Epithelial cell of prostate (primary cell): ENCODE results near the gene SORBS2.
"Not testable (repeated sequence)": the region's sequence is repeated elsewhere in the genome, so short reads cannot be mapped to it uniquely, and the experiment has no call there.

Source experiments
- DNase-seq: peaks from one replicate; pipeline ENCODE4 v3.0.0-alpha.2; 2011; ENCODE audit warnings: low read depth, low spot score
- H3K27ac ChIP-seq: fragments of 450-650 bp; 2 replicates; pipeline ENCODE4 v1.5.1; 2017; ENCODE audit warnings: mild to moderate bottlenecking

Gene SORBS2, protein sequence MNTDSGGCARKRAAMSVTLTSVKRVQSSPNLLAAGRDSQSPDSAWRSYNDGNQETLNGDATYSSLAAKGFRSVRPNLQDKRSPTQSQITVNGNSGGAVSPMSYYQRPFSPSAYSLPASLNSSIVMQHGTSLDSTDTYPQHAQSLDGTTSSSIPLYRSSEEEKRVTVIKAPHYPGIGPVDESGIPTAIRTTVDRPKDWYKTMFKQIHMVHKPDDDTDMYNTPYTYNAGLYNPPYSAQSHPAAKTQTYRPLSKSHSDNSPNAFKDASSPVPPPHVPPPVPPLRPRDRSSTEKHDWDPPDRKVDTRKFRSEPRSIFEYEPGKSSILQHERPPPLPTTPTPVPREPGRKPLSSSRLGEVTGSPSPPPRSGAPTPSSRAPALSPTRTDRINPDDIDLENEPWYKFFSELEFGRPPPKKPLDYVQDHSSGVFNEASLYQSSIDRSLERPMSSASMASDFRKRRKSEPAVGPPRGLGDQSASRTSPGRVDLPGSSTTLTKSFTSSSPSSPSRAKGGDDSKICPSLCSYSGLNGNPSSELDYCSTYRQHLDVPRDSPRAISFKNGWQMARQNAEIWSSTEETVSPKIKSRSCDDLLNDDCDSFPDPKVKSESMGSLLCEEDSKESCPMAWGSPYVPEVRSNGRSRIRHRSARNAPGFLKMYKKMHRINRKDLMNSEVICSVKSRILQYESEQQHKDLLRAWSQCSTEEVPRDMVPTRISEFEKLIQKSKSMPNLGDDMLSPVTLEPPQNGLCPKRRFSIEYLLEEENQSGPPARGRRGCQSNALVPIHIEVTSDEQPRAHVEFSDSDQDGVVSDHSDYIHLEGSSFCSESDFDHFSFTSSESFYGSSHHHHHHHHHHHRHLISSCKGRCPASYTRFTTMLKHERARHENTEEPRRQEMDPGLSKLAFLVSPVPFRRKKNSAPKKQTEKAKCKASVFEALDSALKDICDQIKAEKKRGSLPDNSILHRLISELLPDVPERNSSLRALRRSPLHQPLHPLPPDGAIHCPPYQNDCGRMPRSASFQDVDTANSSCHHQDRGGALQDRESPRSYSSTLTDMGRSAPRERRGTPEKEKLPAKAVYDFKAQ (N-terminal part only)

DNA sequence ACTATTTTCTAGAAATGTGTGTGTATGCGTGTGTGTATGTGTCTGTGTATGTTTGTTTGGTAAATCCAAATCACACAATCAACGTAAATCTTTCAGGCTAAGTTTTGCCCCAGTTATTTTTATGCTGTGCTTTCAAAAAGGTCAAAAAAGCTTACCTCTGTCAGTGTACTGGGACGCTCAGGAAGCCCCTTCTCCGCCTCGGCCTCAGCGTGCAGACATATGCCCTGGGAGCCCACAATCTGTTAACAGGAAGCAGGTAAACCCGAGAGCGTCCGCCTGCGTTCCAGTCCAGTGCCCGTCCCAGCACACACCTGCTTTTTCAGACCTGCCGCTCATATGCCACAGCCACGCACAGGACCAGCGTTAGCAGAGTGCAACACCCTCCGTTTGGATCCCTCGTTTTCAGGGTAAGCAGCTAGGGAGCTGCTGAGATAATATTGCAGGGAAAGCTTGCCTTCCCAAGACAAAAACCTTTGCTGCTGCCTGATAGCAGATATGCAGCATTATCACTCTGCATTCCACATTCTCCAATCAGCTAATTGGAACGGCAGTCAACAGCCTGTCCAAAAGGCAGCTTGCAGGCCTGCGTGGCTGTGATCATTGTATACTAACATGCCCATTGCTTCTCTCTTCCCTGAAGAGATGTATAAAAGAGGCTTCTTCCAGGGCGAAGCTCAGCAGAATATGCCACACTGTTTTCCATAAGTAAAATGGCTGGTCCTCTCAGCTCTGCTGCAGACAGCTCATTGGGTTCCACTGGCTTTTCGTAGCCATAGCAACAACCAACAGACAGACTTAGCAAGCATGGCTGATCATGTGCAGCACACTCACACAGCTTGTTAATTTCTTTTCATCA lies at the start of gene SORBS2:
Gene SORBS2 (minus strand): TSS at position 686 of the 856 bp plus-strand sequence. CDS start 121,623 bp downstream, outside the sequence.
- no peak for DNase-seq
- peak within 1 kb of the TSS; percentile 20 for H3K27ac ChIP-seq

DNA sequence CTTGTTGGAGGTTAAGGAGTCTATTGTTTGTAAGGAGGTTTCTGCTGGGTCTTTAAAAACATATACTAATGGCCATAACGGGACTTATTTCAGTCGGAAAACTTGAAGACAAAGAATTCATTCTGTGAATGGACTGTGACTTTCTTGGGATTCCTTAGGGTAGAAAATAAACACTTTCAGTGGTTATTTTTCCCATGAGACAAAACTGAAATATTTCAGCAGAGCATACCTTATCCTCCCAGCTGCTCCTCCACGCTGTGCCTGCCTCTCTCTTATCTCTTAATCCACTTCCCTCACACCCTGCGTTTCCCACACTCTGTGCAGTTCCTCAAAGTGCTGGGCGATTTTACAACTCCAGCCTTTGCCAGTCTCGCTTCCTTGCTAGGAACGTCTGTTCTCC lies 47.1 kb upstream of the SORBS2 start:
- no peak for DNase-seq
- no peak overlapping the region for H3K27ac ChIP-seq

DNA sequence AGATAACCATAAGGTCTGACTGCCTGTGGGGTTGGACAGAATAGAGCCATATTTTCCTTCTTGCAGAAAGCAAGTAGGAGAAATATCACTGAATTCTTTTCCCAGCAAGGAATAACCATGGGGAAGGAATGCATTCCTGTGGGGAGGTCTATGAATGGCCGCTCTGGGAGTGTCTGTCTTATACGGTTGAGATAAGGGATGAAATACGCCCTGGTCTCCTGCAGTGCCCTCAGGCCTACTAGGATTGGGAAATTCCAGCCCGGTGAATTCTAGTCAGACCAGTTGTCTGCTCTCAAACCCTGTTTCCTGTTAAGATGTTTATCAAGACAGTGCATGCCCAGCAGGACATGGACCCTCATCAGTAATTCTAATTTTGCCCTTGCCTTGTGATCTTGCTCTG lies 45.6 kb upstream of the SORBS2 start:
- not testable (repeated sequence) for DNase-seq, H3K27ac ChIP-seq

DNA sequence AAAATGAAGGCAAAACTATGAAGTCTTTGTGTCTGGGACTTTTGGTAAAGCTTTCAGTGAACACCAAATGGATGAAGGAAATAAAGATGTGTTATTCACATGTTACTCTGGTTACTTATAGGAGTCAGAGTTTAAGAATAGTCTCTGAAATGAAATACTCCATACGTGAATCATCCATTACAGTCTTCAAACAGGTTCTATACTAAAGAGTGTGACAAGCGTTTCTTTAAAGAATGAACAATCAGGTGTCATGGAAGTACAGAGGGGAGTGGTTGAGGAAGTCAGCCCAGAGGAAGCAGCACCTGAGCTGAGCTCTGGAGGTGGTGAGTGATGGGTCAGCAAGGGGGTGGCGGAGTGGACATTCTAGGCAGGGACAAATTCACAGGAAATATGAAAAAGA lies 41.8 kb upstream of the SORBS2 start:
- DNase-seq: peak; percentile 52
- H3K27ac ChIP-seq: peak overlapping the region; percentile 48

DNA sequence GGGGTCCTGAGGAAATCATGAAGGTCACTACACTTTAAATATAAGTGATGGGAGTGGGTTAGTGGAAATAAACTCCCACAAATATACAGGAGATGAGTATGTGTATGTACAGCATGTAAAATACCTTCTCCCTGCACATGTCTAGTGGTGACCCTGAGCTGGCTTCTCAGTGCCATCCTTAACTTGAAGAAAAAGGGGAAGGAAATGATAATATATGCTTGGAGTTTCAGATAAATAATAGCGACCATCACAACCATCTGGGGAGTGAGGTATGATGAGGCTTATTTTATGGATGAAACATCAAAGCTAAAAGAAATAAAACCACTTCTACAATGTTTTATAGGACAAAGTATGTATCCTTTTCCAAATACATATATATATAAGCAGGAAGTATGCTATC lies 41.0 kb upstream of the SORBS2 start:
- peak overlapping the region; percentile 48 for H3K27ac ChIP-seq
- DNase-seq: no peak

DNA sequence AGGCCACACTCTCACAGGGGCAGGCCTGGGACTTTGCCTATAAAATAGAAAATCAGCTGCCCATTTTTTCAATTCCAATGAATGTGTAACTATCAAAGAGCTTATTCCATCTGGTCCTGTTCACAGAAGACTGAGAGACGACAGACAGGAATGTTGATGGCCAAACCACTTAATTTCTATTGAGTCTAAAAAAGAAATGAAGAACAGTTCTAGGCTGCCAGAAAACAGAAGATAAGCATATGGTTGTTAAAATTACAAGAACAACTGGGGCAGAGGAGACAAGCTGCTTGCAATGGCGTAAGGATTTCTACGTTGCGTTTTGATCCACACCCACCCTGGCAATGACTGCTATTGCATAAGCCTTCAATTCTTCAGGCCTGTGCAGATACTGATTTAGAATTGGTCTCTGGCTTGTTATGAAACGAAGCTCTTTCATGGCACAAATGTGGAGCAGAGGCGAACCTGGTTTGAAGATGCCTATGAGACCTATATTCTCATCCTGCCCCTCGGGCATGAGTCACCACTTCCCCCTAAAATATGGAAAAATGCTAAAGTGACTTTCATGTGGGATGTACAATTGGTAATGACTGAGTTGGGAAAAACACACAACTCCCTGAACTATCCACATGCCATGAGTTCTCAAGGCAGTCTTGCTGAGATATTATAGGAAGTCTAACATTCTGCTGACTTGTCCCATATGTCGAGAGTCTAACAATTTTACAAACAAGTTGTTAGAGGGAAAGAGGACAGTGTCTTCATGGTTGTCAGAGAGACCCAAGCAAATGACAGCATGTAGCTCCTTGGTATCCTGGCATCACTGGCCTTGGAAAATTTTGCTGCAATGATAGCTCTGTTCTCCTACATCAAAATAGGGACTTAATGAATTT lies 37.9 kb upstream of the SORBS2 start:
- DNase-seq: no peak
- no peak overlapping the region for H3K27ac ChIP-seq

DNA sequence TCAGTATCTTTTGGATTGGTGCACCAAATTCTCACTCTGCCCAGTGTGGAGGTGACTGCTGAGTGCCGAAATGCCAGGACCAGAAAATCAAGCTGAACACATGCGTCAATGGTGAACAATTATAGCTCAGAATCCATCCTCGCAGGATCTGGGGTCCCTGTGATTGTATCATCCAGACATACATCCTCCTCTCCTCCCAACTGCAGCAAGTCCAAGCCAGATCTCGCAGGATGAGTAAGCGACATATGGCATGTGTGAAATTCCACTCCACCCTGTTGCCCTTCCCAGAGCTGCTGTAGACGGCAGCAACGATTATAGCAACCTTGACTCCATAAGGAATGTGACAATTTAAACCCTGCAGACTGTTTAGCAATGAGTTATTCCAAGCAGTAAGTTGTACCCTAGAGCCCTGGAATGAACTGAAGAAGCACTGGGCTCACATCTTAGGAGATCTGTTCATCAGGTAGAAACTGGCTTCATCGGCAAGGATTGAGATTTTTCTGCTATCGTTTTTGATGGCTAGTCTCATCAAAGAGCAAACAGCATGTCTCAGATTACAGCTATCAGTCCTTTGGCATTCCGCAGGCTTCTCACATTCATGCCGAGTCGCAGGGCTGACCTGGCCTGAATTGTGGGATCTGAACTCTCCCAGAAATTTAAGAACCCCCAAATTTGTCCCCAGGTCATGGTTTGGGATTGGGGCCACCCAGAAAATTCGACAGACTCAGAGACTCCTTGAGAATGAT lies 35.5 kb upstream of the SORBS2 start:
- DNase-seq: peak; percentile 57
- H3K27ac ChIP-seq: peak overlapping the region; percentile 70

DNA sequence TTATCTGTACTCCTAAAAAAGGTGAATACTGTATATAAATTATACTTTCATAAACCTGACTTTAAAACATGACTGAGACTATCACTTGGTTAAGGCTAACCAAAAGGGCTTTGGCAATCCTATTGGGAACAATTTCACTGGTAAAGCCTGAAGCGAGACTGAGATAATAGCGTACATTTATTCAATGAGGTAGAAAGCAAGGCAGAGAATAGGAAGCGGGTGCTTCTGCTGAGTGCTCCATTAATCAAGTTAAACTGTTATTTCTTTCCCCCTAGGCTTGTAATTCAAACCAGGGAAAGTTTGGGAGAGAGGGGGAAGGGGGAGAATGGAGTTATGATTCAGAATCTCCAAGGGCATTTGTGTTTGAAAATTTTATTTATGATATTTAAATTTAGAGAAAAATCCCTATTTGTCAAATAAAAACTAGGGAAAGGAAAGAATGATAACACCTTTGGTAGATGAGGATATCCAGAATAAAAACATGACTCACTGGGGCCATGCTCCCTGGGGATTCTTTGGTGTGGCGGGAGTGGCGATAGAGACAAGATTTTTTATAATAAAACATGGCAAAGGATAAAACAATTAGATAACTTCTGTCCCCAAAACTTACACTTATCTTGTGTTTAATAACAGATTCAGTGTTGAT lies 34.6 kb upstream of the SORBS2 start:
- DNase-seq: no peak
- peak overlapping the region; percentile 70 for H3K27ac ChIP-seq

DNA sequence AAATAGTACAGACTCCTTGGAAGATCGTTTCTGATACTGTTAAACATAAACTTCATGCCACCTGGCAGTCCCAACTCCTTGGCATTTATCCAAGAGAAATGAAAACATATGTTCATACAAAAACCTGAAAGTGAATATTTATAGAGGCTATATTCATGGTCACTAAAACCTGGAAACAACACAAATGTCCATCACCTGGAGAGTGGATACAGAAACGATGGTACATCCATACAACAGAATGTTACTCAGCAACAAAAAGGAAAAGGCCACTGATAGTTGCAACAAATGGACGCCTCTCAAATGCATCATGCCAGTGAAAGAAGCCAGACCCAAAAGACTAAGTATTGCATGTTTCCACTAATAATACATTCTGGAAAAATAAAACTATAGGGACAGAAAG lies 34.0 kb upstream of the SORBS2 start:
- no peak overlapping the region for H3K27ac ChIP-seq
- no peak for DNase-seq

DNA sequence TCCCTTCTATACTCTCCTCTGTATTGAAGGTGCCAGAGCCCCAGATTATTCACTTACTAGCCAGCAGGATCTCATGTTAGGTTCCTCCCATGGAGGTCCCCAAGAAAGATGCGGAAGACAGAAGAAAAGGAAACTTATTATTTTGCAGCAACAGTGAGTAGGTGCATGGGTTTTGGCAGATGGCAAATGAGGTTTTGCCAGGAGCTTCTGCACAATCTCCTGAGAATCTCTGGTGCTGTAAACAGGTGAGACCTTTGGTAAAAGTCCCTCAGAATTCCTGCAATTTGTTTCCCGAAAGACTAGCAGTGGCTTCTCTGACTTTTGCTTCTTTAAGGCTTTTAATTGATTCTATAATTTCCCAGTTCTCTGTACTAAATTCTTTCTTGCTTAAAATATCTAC lies 29.5 kb upstream of the SORBS2 start:
- no peak for DNase-seq
- H3K27ac ChIP-seq: no peak overlapping the region

DNA sequence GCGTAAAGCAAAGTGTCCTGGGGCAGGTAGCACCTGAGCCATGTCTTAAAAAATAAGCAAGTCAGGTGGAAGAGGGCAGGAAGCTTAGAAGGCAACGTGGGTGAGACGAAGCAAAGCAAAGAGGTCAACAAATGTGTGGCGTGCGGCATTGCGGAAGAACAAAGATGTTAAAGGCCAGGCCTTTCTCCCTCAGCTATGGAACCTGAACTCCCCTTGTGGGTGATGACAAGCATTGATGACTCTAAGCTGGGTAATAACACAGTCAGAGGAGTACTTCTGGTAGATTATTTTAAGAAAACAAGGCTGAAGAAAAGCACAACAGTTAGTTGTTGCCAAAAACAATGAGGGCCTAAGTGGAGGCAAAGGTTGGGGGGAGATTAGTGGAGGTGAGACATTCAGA lies 29.0 kb upstream of the SORBS2 start:
- H3K27ac ChIP-seq: no peak overlapping the region
- no peak for DNase-seq

DNA sequence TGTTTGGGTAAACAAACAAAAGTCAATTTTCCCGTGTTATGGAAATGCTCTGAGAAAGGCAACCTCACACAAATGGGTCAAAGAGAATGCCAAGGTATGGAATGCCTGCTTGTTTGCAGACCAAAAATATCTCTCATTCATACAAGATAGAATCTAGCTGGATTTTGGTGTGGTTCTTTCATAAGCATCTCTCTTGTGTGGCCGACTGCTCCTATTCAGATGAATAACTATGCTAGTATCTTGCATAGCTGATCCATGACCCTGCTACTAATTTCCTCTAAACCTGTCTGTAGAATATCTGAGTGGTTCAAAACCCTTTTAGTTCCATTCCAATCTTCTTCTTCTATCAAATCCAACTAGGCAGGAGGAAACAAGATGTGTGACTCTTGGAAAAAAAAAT lies 28.2 kb upstream of the SORBS2 start:
- DNase-seq: no peak

DNA sequence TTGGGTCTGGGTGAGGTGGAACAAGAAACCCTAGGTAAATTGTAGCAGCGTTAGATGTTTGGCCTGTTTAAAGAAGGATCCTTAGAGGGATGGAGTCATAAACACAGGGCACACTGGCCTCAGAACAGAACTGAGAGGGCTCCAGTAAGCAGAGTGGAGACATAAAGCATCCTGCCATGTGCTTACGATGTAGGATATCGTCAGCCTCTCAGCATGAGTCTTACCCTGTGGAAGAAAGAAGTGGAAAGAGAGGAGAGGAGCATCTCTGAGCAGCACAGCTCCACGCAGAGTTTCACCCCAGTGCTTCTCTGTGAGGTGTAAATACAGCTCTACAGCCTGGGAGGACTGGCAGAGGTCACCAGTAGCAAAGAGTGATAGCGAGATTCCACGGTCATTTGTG lies 27.8 kb upstream of the SORBS2 start:
- peak overlapping the region; percentile 62 for H3K27ac ChIP-seq
- no peak for DNase-seq

More for the DNA sequence above, 28.2 kb upstream of the SORBS2 start:
- no peak overlapping the region for H3K27ac ChIP-seq

DNA sequence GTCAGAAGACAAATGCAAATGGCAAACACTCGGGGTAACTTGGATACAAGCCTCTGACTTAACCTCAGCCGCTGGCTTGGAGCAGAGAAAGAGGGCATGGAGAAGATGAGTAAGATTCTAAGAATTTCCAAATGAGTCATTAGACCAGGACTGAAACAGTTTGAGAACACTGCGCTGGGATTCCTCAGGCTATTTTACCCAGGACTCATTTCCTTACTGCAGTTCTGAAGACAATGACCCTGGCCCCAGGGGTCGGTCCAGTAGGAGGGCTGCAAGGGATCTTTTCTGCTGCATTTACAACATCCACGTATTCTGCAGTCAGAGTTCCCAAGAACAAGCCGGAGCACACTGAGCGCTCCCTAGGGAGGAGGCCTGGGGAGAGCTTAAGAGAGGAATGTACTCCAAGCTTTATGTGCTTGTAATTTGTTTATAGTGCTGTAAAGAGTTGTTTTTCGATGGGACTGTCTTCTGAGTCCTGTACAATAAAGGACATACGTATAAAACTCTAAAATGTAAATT lies 27.3 kb upstream of the SORBS2 start:
- DNase-seq: no peak
- H3K27ac ChIP-seq: peak overlapping the region; percentile 62

DNA sequence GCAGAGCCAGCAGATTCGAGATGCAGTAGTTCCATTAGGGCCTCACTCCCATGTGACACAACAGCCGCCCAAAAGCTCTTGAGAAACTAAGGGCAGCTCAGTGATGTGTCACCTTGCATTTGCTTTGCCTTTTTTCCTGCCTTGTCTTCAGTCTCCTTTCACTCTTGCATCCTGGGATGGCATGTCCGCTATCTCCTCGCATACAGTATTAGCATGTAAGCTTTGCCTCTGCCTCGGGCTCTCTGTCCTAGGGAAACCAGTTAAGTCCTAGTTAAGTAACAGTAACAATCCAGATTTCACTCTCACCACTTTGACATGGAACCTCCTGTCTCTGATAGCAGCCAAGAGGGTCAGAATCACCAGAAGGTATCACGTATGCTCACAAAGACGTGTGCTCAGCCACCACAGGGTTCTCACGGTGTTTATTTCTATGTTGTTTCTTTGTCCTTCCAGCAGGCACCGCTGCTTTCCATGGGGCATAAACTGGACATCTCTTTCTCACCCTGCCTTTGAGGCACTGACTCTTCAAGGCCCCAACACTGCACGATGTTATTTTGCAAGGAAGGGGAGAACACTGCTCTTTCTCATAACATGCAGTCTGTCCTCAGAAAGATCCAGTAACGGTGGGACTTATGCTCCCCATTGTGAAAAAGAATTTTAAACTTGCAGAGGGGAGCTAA lies 26.7 kb upstream of the SORBS2 start:
- DNase-seq: no peak
- H3K27ac ChIP-seq: peak overlapping the region; percentile 62

DNA sequence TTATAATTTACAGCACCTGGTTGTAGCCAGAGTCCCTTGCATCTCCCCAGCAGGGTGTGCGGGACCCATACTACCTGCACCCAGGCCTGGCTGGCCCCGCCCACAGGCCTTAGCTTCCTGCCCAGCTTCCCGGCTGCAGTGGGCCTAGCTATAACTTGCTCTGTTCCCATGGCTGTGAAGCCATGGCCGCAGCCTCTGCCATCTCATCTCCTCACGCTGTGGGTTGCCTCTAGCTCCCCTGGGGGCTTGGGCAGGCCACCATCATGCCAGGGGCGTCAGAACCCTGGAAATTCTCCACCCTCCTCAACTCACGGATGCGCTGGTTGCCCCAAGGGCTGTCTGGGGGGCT lies 26.1 kb upstream of the SORBS2 start:
- no peak for DNase-seq
- no peak overlapping the region for H3K27ac ChIP-seq

DNA sequence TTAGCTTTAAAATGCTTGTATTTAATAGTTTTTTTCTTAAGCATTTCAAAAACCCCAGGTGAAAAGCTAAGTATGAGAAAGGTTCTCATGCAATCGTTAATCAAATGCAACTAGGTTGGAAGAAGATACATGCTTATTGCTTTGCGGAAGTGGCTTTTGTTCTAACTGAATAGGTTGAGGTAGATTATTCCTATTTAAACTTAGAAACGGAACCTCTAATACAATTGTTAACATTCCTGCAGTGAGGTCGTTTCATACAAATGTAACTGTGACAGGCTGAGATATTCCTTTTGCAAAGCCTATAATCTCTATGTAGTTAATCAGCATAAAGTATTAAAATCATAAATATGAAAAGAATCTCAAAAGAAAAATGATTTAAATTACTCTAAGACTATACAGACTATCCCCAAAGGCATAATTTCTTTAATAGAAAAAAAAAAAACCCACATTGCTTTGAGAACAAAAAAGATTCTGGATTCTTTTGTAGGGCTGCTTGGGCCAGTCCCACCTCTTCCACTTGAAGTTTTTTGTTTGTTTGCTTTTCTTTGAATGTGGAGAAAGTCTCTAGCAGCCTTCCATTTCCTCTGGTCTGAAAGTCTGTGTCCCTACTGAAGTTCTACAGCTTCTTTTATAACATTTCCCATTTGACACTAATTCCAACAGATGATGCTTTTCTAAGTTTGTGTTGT lies 25.6 kb upstream of the SORBS2 start:
- no peak overlapping the region for H3K27ac ChIP-seq
- DNase-seq: no peak
